OCI-LY3 (cell line): ENCODE results near the gene HCN3.

Experiments
- H2AFZ ChIP-seq: fragments of 200-600, 300-600 bp; shearing (Covaris generic); 2 replicates; pipeline ENCODE4 v1.6.0; 2014; ENCODE audit warnings: antibody characterized with exemption, low read depth, low read length
- H3K27ac ChIP-seq: fragments of 200-600, 300-600 bp; sonication (generic); 2 replicates; pipeline ENCODE4 v1.5.1; 2014; ENCODE audit warnings: mild to moderate bottlenecking, low read length, moderate library complexity, mixed read lengths
- H3K27me3 ChIP-seq: fragments of 200-600, 300-600 bp; sonication (generic); 2 replicates; pipeline ENCODE4 v1.6.1; 2014; ENCODE audit warnings: low read depth, low read length, mixed read lengths
- H3K36me3 ChIP-seq: fragments of 200-600, 300-600 bp; sonication (generic); replicated peaks from 2 replicates; pipeline ENCODE3; 2014; ENCODE audit warnings: low read depth, low read length, mixed read lengths
- H3K4me1 ChIP-seq: fragments of 300-600, 200-600 bp; sonication (generic); 2 replicates; pipeline ENCODE4 v1.6.1; 2014; ENCODE audit warnings: low read length, mixed read lengths
- H3K4me2 ChIP-seq: fragments of 200-600, 300-600 bp; sonication (generic); 2 replicates; pipeline ENCODE4 v1.6.1; 2014; ENCODE audit warnings: low read length, mixed read lengths
- H3K4me3 ChIP-seq: fragments of 300-600, 200-600 bp; sonication (generic); 2 replicates; pipeline ENCODE4 v1.5.1; 2014; ENCODE audit warnings: antibody characterized with exemption, mild to moderate bottlenecking, low read length, moderate library complexity
- H3K79me2 ChIP-seq: fragments of 300-600, 200-600 bp; shearing (Covaris generic); 2 replicates; pipeline ENCODE4 v1.6.1; 2014; ENCODE audit warnings: mild to moderate bottlenecking, low read length, mixed read lengths
- H3K9ac ChIP-seq: fragments of 300-600, 200-600 bp; shearing (Covaris generic); 2 replicates; pipeline ENCODE4 v1.6.0; 2014; ENCODE audit warnings: mild to moderate bottlenecking, low read length, moderate library complexity
- H3K9me3 ChIP-seq: fragments of 200-600, 300-600 bp; shearing (Covaris generic); 2 replicates; pipeline ENCODE4 v1.6.1; 2014; ENCODE audit warnings: low read length, mixed read lengths; ENCODE audit not compliant: insufficient read depth
- H4K20me1 ChIP-seq: fragments of 200-600, 300-600 bp; sonication (generic); 2 replicates; pipeline ENCODE4 v1.6.1; 2016; ENCODE audit warnings: low read length, mixed read lengths; ENCODE audit not compliant: insufficient read depth
- EZH2phosphoT487 ChIP-seq: fragments of 200-600 bp; shearing (Covaris generic); IDR thresholded peaks from 2 replicates; pipeline ENCODE4 v1.6.1; 2018; ENCODE audit warnings: antibody characterized with exemption, mixed run types, low read depth
- TF ChIP-seq, protein P1 (sequence below): fragments of 200-600, 300-600 bp; sonication (generic); IDR thresholded peaks from 2 replicates; pipeline ENCODE4 v1.5.1; 2014; ENCODE audit warnings: antibody characterized with exemption, low read length, low read depth

The HCN3 gene

DNA sequence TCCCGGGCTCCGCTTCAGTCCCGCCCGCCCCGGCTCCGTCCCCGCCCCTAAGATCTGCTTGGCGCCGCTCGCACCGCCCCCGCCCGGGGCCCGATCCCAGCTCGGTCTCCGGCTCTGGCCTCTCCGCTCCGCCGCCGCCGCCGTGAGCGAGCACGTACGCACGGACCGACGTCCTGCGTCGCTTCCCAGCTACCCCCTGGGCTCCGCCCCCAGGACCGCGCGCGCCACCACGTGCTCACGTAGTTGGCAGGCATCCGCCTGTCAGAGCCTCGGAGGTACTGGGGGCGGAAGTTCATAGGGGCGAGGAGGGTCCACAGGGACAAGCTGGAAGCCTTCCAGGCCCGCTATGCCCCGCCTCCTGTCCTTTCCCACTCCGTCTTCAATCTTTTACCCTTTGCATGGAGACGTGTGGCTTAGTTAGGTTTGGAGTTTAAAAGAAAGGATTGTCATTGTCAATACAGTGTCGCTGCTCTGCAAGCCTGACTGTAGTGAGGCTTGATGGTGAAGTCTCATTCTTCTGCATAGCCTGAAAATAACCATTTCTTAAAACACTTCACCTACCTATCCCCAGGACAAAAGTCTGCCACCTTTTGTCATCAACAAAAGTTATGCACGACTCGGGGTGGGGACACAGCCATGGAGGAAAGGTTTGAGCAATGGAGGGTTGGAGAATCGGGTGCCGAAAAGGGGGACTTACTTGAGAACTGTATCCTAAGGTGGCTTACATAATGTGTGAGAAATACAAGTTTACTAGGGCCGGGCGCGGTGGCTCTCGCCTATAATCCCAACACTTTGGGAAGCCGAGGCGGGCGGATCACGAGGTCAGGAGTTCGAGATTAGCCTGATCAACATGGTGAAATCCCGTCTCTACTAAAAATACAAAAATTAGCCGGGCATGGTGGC is 3.7 kb upstream of the HCN3 start, which contains the start of gene CLK2:
Gene CLK2, minus strand, starts transcription at position 162 of the 903 bp plus-strand sequence. CDS start 2,527 bp downstream, outside the sequence.
- Histone ChIP-seq H3K4me1 (peaks cover 22% of the 10 kb centered on the region), H3K4me3 (peak within 1 kb of the TSS; percentile 92), H2AFZ (peak within 1 kb of the TSS; percentile 55), H3K4me2 (peak within 1 kb of the TSS; percentile 91), H3K36me3 (peaks cover 28% of the 10 kb centered on the region), H3K9ac (peak within 1 kb of the TSS; percentile 92), H3K9me3 (no peaks in the 10 kb centered on the region), H4K20me1 (peaks cover 7% of the 10 kb centered on the region; the same call in 1 of the 2 replicates), H3K27ac (peak within 1 kb of the TSS; percentile 71), H3K27me3 (no peaks in the 10 kb centered on the region), H3K79me2 (peaks cover 35% of the 10 kb centered on the region)
- TF ChIP-seq EZH2phosphoT487, result no peak
- TF ChIP-seq, protein P1, sequence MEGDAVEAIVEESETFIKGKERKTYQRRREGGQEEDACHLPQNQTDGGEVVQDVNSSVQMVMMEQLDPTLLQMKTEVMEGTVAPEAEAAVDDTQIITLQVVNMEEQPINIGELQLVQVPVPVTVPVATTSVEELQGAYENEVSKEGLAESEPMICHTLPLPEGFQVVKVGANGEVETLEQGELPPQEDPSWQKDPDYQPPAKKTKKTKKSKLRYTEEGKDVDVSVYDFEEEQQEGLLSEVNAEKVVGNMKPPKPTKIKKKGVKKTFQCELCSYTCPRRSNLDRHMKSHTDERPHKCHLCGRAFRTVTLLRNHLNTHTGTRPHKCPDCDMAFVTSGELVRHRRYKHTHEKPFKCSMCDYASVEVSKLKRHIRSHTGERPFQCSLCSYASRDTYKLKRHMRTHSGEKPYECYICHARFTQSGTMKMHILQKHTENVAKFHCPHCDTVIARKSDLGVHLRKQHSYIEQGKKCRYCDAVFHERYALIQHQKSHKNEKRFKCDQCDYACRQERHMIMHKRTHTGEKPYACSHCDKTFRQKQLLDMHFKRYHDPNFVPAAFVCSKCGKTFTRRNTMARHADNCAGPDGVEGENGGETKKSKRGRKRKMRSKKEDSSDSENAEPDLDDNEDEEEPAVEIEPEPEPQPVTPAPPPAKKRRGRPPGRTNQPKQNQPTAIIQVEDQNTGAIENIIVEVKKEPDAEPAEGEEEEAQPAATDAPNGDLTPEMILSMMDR, result no peak

DNA sequence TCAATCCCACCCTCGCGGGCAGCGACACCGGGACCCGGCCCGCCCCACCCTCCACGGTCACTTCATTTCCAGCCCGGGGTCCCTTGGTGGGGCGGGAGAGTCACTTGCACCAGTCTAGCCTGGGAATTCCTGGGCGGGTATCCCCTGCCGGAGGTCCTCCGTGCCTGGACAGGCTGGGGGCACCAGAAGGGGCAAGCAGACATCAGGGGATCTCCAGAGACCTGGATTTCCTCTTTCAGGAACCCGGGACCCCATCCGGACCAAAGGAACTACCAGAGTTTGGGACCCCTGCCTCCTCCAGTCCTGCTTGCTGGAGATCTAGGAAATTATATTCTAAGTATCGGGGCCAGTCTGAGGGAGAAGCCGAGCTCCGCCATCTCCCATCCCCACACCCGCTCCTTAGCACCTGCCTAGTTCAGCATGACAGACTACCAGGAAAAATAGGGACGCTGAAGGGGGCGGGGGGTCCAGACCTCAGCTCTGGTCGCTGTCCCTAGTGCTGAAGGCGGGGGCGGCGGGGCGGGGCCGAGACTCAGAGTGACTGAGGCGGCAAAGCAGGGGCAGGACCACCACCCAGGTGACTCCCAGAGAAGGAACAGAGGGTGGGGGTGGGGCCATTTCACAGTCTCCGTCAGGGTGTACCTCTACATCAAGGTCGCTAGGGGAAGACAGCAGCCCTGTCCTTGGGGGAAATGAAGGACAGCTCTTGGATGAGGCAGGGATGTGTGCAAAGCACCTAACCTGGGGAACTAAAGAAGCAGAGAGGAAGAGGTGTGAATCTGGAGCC is 832 bp downstream of the HCN3 start:
- H3K9ac ChIP-seq, result peak overlapping the region; percentile 72
- H3K27ac ChIP-seq, result peak overlapping the region; percentile 13
- H3K4me2 ChIP-seq, result peak overlapping the region; percentile 88
- no peaks in the 10 kb centered on the region for H4K20me1 ChIP-seq
- peak overlapping the region; percentile 81 for H3K4me3 ChIP-seq
- TF ChIP-seq EZH2phosphoT487, result no peak
- TF ChIP-seq, protein P1, result peak; percentile 53
- no peaks in the 10 kb centered on the region for H3K27me3 ChIP-seq
- H3K9me3 ChIP-seq, result no peaks in the 10 kb centered on the region
- no peak overlapping the region for H2AFZ ChIP-seq
- peaks cover 6% of the 10 kb centered on the region for H3K36me3 ChIP-seq
- H3K4me1 ChIP-seq, result peaks cover 20% of the 10 kb centered on the region
- H3K79me2 ChIP-seq, result peaks cover 7% of the 10 kb centered on the region

DNA sequence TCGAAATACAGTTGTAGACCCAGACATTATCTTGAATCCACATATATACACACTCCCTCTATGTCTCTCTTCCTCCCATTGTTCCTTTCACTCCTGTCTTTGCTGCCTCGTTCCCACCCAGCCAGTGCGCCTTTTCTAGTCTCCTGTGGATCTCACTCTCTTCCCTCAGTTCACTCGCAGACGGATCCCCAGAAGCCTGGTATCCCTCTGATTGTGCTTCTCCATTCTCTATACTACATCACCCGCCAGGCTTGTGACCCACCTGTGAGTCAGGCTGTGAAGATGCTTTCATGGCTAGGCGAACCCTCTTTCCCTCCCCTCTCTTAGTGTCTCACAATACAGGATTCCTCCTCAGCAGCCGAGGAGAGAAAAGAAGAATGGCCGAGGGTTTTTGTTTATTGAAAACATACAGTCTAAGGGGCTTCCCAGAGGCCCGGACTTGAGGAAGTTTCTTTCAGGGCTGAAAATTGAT is 1.5 kb downstream of the HCN3 start:
- Histone ChIP-seq H3K9ac (peak overlapping the region; percentile 72; the same call in 1 of the 2 replicates), H3K4me1 (peaks cover 18% of the 10 kb centered on the region), H3K4me2 (peak overlapping the region; percentile 88), H3K27me3 (no peaks in the 10 kb centered on the region), H2AFZ (no peak overlapping the region), H4K20me1 (no peaks in the 10 kb centered on the region), H3K79me2 (peaks cover 3% of the 10 kb centered on the region; the same call in 1 of the 2 replicates), H3K9me3 (no peaks in the 10 kb centered on the region), H3K27ac (no peak overlapping the region), H3K4me3 (peak overlapping the region; percentile 81), H3K36me3 (peaks cover 6% of the 10 kb centered on the region)
- no peak for TF ChIP-seq EZH2phosphoT487
- TF ChIP-seq, protein P1, result no peak

DNA sequence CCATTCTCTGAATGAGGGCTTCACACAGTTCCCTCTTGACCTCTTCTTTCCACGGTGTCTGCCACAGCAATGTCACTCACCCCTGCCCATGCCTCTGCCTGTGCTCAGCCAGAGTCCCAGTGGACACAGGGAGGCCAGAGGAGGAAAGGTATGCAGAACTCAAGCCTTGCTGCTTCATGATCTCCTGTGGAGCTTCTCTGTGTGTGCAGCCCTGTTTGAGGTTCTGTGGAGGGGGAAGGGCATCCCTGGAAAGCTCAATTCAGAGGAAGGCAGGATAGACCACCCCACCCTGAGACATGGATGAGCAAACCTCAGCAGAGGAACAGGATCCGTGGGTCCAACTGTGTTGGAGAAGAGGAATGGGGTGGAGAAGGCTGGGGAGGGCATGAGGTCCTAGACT is 2.0 kb downstream of the HCN3 start:
- peaks cover 15% of the 10 kb centered on the region for H3K4me1 ChIP-seq
- H2AFZ ChIP-seq, result no peak overlapping the region
- no peaks in the 10 kb centered on the region for H3K79me2 ChIP-seq
- no peaks in the 10 kb centered on the region for H4K20me1 ChIP-seq
- no peaks in the 10 kb centered on the region for H3K9me3 ChIP-seq
- no peak overlapping the region for H3K27ac ChIP-seq
- TF ChIP-seq, protein P1, result no peak
- TF ChIP-seq EZH2phosphoT487, result no peak
- H3K9ac ChIP-seq, result no peak overlapping the region
- H3K27me3 ChIP-seq, result no peaks in the 10 kb centered on the region
- peaks cover 6% of the 10 kb centered on the region for H3K36me3 ChIP-seq
- H3K4me3 ChIP-seq, result no peak overlapping the region
- H3K4me2 ChIP-seq, result no peak overlapping the region
